ENCODE data around the gene OTUB1. TPM values are rescaled to one million over a fixed set of nuclear protein-coding genes. Genes with fewer than 3 reads are reported as not detected.

OTUB1 gene
- total RNA-seq, 1 experiment from 2014 or later = 56.0 TPM

GRCh38 chr11:64036087-64037026 is 50.1 kb downstream of the OTUB1 start:
- Mint-ChIP-seq H3K4me3 (ENCODE audit: unreplicated experiment) (no peak overlapping the region), H3K27ac (ENCODE audit: low read depth, unreplicated experiment) (no peak overlapping the region), H3K27me3 (ENCODE audit: insufficient read depth, unreplicated experiment) (peaks cover 32% of the 10 kb centered on the region), H3K4me1 (ENCODE audit: insufficient read depth, unreplicated experiment) (no peaks in the 10 kb centered on the region), H3K9me3 (ENCODE audit: unreplicated experiment) (no peaks in the 10 kb centered on the region), H3K36me3 (ENCODE audit: insufficient read depth, unreplicated experiment) (peaks cover 7% of the 10 kb centered on the region)
- intact Hi-C loops (cut with micrococcal nuclease) = no loop called here
- no TSS peak for BruUV-seq (replicated peaks)
- DNase-seq (ENCODE audit: unreplicated experiment) = no peak
- TF ChIP-seq CTCF (IDR thresholded peaks at IDR 0.05; ENCODE audit: unreplicated experiment) = no peak
- ChIA-PET POLR2A (interaction anchor here (0.5 kb wide), 1 partner anchor 149 kb away, joined by 3 read pairs; no protein-coding TSS in a partner anchor), CTCF (no interaction called here)

- H3K9me3 Mint-ChIP-seq (ENCODE audit: unreplicated experiment) = no peaks in the 10 kb centered on the region
Observed at GRCh38 chr11:64037027-64037634, 50.9 kb downstream of the OTUB1 start.

GRCh38 chr11:64038500-64038899 is 52.3 kb downstream of the OTUB1 start:
- Mint-ChIP-seq H3K4me3 (ENCODE audit: unreplicated experiment) (no peak overlapping the region), H3K27ac (ENCODE audit: low read depth, unreplicated experiment) (no peak overlapping the region), H3K27me3 (ENCODE audit: insufficient read depth, unreplicated experiment) (peaks cover 20% of the 10 kb centered on the region), H3K36me3 (ENCODE audit: insufficient read depth, unreplicated experiment) (peaks cover 7% of the 10 kb centered on the region), H3K9me3 (ENCODE audit: unreplicated experiment) (no peaks in the 10 kb centered on the region), H3K4me1 (ENCODE audit: insufficient read depth, unreplicated experiment) (no peaks in the 10 kb centered on the region)
- POLR2A ChIA-PET = interaction anchor here (0.5 kb wide), 1 partner anchor 8 kb away, joined by 4 read pairs; no protein-coding TSS in a partner anchor
- CTCF ChIA-PET = no interaction called here
- no peak for TF ChIP-seq CTCF (IDR thresholded peaks at IDR 0.05; ENCODE audit: unreplicated experiment)
- intact Hi-C loops (cut with micrococcal nuclease) = no loop called here
- BruUV-seq (replicated peaks) = no TSS peak
- no peak for DNase-seq (ENCODE audit: unreplicated experiment)

More at GRCh38 chr11:64037027-64037634, 50.9 kb downstream of the OTUB1 start:
- Mint-ChIP-seq H3K27me3 (ENCODE audit: insufficient read depth, unreplicated experiment) (peaks cover 32% of the 10 kb centered on the region), H3K4me3 (ENCODE audit: unreplicated experiment) (no peak overlapping the region), H3K36me3 (ENCODE audit: insufficient read depth, unreplicated experiment) (peaks cover 7% of the 10 kb centered on the region), H3K27ac (ENCODE audit: low read depth, unreplicated experiment) (no peak overlapping the region), H3K4me1 (ENCODE audit: insufficient read depth, unreplicated experiment) (no peaks in the 10 kb centered on the region)
- no peak for TF ChIP-seq CTCF (IDR thresholded peaks at IDR 0.05; ENCODE audit: unreplicated experiment)
- POLR2A ChIA-PET = interaction anchor here (0.5 to 0.7 kb wide), 2 partner anchors 12 to 148 kb away, joined by 3 read pairs; no protein-coding TSS in a partner anchor
- intact Hi-C loops (cut with micrococcal nuclease) = no loop called here
- no peak for DNase-seq (ENCODE audit: unreplicated experiment)
- BruUV-seq (replicated peaks) = no TSS peak
- CTCF ChIA-PET = no interaction called here

- no peak for TF ChIP-seq CTCF (IDR thresholded peaks at IDR 0.05; ENCODE audit: unreplicated experiment)
- no peaks in the 10 kb centered on the region for H3K4me1 Mint-ChIP-seq (ENCODE audit: insufficient read depth, unreplicated experiment)
- ChIA-PET POLR2A (interaction anchor here (0.5 kb wide), 2 partner anchors 9 to 271 kb away, joined by 3 to 4 read pairs; no protein-coding TSS in a partner anchor), CTCF (no interaction called here)
- H3K27ac Mint-ChIP-seq (ENCODE audit: low read depth, unreplicated experiment) = no peak overlapping the region
- H3K9me3 Mint-ChIP-seq (ENCODE audit: unreplicated experiment) = no peaks in the 10 kb centered on the region
- BruUV-seq (replicated peaks) = no TSS peak
- DNase-seq (ENCODE audit: unreplicated experiment) = no peak
- peaks cover 15% of the 10 kb centered on the region for H3K27me3 Mint-ChIP-seq (ENCODE audit: insufficient read depth, unreplicated experiment)
- H3K4me3 Mint-ChIP-seq (ENCODE audit: unreplicated experiment) = no peak overlapping the region
- intact Hi-C loops (cut with micrococcal nuclease) = no loop called here
- H3K36me3 Mint-ChIP-seq (ENCODE audit: insufficient read depth, unreplicated experiment) = peaks cover 7% of the 10 kb centered on the region
Observed at GRCh38 chr11:64039012-64039665, 52.9 kb downstream of the OTUB1 start.
